NCI-H345 (cell line): ENCODE data around the gene CSNK1G3.
A peak's percentile ranks its signal among the peaks of the same experiment; 100 is the strongest.
"Not testable (repeated sequence)": the region's sequence is repeated elsewhere in the genome, so short reads cannot be mapped to it uniquely, and the experiment has no call there.

ENCODE experiments used
- DNase-seq: peaks from one replicate; lab custom pipeline; 2025; lab: John Stamatoyannopoulos, UW

Gene CSNK1G3

GRCh38 chr5:123559434-123559775 lies 47.4 kb downstream of the CSNK1G3 start:
- DNase-seq, result no peak

- DNase-seq, result no peak
These were observed 49.3 kb downstream of the CSNK1G3 start for GRCh38 chr5:123561230-123561629.

GRCh38 chr5:123571927-123572326 lies 60.0 kb downstream of the CSNK1G3 start:
- no peak for DNase-seq

GRCh38 chr5:123578390-123578789 lies 66.4 kb downstream of the CSNK1G3 start:
- no peak for DNase-seq

GRCh38 chr5:123579410-123579809 lies 67.4 kb downstream of the CSNK1G3 start:
- DNase-seq, result no peak

- no peak for DNase-seq
These were observed 70.7 kb downstream of the CSNK1G3 start for GRCh38 chr5:123582550-123583285.

GRCh38 chr5:123585871-123586270 lies 73.9 kb downstream of the CSNK1G3 start:
- DNase-seq, result no peak

GRCh38 chr5:123594434-123594833 lies 82.5 kb downstream of the CSNK1G3 start:
- no peak for DNase-seq

GRCh38 chr5:123597018-123597417 lies 85.0 kb downstream of the CSNK1G3 start:
- DNase-seq, result no peak

GRCh38 chr5:123598028-123598689 lies 86.2 kb downstream of the CSNK1G3 start:
- DNase-seq, result no peak

GRCh38 chr5:123599171-123599570 lies 87.2 kb downstream of the CSNK1G3 start:
- no peak for DNase-seq

- no peak for DNase-seq
These were observed 89.6 kb downstream of the CSNK1G3 start for GRCh38 chr5:123601610-123602009.

GRCh38 chr5:123605822-123606221 lies 93.8 kb downstream of the CSNK1G3 start:
- no peak for DNase-seq

GRCh38 chr5:123610209-123610608 lies 98.2 kb downstream of the CSNK1G3 start:
- no peak for DNase-seq

GRCh38 chr5:123610665-123611405 lies 98.9 kb downstream of the CSNK1G3 start:
- peak; percentile 33 for DNase-seq

GRCh38 chr5:123611406-123611709 lies 99.4 kb downstream of the CSNK1G3 start:
- DNase-seq, result no peak

- no peak for DNase-seq
These were observed 105.6 kb downstream of the CSNK1G3 start for GRCh38 chr5:123617561-123617960.

- DNase-seq, result no peak
These were observed 114.1 kb downstream of the CSNK1G3 start for GRCh38 chr5:123626051-123626450.

GRCh38 chr5:123628860-123629544 lies 117.0 kb downstream of the CSNK1G3 start:
- DNase-seq, result no peak

- DNase-seq, result no peak
These were observed 124.0 kb downstream of the CSNK1G3 start for GRCh38 chr5:123636006-123636405.

- DNase-seq, result not testable (repeated sequence)
These were observed 125.1 kb downstream of the CSNK1G3 start for GRCh38 chr5:123637028-123637427.

GRCh38 chr5:123639244-123639643 lies 127.3 kb downstream of the CSNK1G3 start:
- DNase-seq, result no peak
